ENCODE data around the gene SYNE3. TPM values are rescaled to one million over a fixed set of nuclear protein-coding genes. Genes with fewer than 3 reads are reported as not detected.
A peak's percentile ranks its signal among the peaks of the same experiment; 100 is the strongest.

Gene SYNE3
- total and polyA plus RNA-seq, 10 of the 15 experiments (the other 5 are each of a cell fraction or from before 2014, with no cell fraction given) = 1.4 to 44.1 (median 13.4) TPM

DNA sequence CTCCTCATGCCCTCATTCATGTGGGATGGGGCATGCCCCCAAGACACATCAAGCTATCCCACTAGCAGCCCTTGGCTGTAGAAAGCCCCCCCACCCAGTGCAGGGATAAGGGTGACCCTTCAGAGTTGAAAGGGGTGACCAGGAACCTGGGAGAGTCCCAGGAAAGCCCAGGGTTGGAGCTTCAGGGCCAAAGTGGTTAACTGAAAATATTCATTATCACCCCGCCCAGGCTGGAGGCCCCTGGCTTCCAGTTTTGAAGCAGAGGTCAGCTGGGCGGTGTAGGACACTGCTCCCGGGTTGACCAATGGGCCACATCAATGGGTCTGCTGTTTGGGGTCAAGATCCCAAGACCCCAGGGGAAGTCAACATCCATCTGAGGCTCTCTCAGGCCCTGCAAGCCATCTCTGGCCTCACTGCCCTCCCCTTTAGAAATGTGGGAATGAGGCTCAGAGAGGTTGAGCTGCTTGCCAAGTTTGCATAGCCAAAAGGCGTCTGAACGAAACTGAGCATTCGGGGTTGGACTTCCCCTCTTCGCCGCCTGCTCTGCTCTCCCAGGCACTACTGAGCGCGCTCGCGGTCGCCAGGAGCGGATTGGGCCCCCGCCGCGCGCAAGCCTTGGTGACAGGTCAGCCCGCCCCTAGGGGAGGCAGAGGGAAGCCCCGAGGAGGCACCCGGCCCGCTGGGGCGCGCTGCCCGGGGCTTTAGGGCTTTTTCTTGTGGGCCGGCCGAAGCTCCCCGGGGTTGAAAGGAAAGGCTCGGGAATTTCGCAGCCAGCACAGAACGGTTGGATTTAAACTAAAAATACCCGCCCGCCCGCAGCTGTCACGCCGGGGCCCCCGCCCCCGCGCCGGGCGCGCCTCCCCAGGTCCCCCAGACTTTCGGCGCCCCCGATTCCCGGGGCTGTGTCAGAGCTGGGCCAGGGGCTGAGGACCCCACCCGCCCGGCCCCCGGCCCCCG lies 576 bp downstream of the SYNE3 start (continued):
- TF ChIP-seq NBN (IDR thresholded peaks at IDR 0.05) (peak; percentile 83), MTA3 (IDR thresholded peaks at IDR 0.05; ENCODE audit: borderline replicate concordance, low read length) (no peak), YY1 (IDR thresholded peaks at IDR 0.05; ENCODE audit: low read depth, low read length) (0 out of 2 replicates have a peak, but pooled peaks have one; percentile 27), STAT1 (conservative IDR thresholded peaks at IDR 0.05) (0 out of 2 replicates have a peak, but pooled peaks have one; percentile 43), ELK1 (IDR thresholded peaks at IDR 0.05; ENCODE audit: low read depth, low read length) (no peak), ZNF24 (IDR thresholded peaks at IDR 0.05) (no peak), BACH1 (IDR thresholded peaks at IDR 0.05; ENCODE audit: borderline replicate concordance) (peak; percentile 26; the same call in 1 of the 2 replicates), STAT3 (IDR thresholded peaks at IDR 0.05; ENCODE audit: low read depth, low read length) (no peak), NFYB (IDR thresholded peaks at IDR 0.05; ENCODE audit: insufficient read depth, low read depth, low read length) (peak; percentile 38; the same call in 1 of the 2 replicates), SUZ12 (IDR thresholded peaks at IDR 0.05; ENCODE audit: unreplicated experiment) (no peak), ZNF274 (IDR thresholded peaks at IDR 0.05; ENCODE audit: insufficient read depth, insufficient read length) (no peak), EGR1 (IDR thresholded peaks at IDR 0.05; ENCODE audit: borderline replicate concordance in 1 of 2, low read depth in 2 of 2, low read length in 2 of 2) (peak in 1 of 2 experiments; percentile 84; a peak in 2 of 3 replicates), RCOR1 (conservative IDR thresholded peaks at IDR 0.05; ENCODE audit: low read depth, low read length) (no peak), MXI1 (IDR thresholded peaks at IDR 0.05; ENCODE audit: low read depth, low read length) (peak; percentile 35; the same call in 1 of the 2 replicates)

Data from GM12878 (cell line).